GM18498 (cell line): ENCODE results near the gene BRAT1.

Experiments
- ATAC-seq: cut with Tn5 transposase; IDR thresholded peaks from one replicate; pipeline ENCODE4 v1.9.1; 2021; ENCODE audit warnings: mild to moderate bottlenecking, moderate library complexity; ENCODE audit not compliant: unreplicated experiment

The BRAT1 gene

DNA sequence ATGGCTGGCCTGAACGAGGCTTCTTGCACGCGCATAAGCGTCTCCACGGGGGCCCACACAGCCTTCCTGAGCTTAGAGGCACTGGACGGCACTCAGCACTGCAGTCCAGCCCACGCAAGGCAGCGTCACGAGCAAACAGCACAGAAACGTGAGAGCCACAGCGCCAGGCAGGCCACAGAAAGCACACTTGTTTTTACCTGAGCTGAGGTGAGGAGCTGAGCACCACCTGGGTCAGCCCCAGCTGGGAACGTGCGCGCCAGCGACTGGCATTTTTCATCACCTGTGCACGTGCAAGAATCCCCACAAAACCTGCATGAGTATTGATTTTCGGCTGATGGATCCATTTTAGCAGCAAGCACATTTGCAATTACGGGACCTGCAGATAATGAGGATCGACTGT is 30.1 kb upstream of the BRAT1 start:
- no peak for ATAC-seq

- ATAC-seq, result no peak
These were observed 28.7 kb upstream of the BRAT1 start for GRCh38 chr7:2583798-2584580.

DNA sequence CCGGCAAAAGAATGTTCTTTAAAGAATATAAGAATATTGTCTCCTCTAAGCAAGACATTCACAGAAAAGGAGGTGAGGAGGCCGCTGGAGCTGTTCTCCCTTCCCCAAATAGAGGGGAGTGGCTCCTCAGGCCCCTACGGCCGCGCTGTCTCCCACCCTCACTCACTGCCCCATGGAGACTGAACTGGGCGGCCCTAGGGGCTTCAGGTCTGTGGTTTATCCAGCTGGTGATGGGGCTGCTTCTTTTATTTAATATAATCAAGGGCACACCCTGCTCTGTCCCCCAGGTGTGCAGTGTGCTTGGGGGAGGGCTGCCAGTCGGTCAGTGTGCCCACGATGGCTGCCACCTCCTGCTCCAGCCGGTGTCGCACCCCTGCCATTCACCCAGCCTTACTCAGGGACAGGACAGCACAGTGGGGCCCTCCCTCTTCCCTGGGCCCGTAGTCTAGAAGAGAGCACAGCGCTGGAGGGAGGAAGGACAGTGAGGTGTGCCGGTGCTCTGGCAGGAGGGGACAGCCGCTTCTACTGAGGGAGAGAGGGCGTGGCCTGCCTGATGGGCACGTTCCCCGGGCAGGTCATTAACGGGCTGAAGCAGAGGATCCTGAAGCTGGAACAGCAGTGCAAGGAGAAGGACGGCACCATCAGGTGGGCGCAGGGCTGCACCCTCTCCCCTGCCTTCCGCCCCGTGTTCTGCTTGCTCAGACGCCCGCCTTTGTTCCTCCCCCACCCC is 26.8 kb upstream of the BRAT1 start:
- no peak for ATAC-seq

DNA sequence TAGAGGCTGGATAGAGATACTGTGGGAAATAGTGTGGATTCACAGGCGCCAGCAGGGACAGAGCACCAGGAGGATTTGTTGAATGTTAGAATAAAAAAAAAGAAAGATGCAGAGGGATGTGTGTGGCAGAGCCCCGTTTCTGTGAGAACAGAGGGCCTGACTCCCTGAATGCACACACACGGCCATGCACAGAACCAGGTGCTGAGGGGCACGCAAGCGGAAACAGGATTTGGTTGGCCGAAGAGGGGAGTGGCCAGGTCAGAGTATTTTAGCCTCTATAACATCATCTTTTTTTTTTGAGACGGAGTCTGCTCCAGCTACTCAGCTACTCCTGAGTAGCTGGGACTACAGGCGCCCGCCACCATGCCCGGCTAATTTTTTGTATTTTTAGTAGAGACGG is 25.3 kb upstream of the BRAT1 start:
- no peak for ATAC-seq

DNA sequence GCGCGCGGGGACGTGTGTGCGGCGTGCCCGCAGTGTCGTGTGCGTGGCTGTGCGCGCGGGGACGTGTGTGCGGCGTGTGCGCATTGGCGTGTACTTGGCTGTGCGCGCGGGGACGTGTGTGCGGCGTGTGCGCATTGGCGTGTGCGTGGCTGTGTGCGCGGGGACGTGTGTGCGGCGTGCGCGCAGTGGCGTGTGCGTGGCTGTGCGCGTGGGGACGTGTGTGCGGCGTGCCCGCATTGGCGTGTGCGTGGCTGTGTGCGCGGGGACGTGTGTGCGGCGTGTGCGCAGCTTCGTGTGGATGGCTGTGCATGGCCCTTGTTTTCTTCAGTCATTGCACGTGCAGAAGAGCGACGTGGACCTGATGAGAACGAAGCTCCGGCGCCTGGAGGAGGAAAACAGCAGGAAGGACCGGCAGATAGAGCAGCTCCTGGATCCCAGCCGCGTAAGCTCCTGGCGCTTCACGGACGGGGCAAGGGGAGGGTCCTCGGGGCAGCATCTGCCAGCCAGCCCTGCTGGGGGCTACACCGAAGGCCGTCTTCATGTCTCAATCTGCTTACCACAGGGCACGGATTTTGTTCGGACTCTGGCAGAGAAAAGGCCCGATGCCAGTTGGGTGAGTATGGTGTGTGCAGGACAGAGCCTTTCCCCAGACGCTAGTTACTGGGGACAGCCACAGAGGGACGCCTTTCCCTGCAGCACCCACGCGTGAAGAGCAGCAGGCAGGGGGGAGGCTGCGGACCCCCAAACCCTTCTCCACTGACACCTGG is 22.8 kb upstream of the BRAT1 start:
- no peak for ATAC-seq

GRCh38 chr7:2576742-2577491 is 21.6 kb upstream of the BRAT1 start:
- ATAC-seq, result no peak

- no peak for ATAC-seq
These were observed 20.5 kb upstream of the BRAT1 start for GRCh38 chr7:2575733-2576340.

DNA sequence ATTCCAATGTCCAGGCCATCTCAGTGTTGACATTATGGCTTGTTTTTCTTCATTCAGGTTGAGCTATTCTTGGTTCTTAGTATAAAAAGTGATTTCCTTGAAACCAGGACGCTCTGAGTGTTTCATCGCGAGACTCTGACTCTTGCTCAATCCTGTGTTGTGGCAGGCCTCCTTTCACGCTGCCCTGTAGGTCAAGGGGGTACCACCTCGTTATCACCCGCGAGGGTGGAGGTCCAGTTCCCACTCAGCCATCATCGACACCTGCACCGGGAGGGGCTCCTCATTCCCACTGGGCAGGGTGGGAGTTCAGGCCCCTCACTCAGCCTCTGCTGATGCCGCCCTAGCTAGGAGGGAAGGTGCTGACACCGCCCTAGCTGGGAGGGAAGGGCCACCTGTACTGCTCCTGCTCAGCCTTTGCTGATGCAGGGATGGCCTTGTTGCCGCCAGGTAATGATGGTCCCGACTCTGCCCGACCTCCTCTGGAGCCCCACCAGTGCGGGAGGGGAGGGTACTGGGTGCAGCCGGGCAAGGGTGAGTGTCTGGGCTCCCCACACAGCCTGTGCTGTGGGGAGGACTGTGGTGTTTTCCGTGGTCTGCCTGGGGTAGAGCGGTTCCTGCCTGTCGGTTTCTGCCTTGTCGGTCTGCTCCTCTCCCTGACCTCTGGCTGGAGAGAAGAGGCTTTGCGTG is 19.9 kb upstream of the BRAT1 start:
- ATAC-seq, result no peak

DNA sequence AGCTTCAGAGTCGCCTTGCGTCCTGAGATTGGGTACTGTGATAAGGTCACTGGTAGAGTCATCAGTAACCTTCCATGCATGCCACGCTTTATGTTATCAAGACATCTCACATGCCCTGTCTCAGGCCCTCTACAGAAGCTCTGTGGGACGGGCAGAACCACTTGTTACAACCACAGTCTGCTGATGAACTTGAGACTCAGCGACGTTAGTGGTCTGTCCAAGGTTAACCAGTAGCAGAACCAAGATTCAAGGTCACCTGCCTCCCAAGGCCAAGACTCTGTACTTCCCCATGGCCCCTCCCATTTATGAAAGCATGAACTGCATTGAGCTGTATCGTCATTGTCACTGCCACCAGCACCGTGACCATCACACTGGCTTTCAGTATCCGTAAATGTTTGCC is 18.4 kb upstream of the BRAT1 start:
- ATAC-seq, result no peak

DNA sequence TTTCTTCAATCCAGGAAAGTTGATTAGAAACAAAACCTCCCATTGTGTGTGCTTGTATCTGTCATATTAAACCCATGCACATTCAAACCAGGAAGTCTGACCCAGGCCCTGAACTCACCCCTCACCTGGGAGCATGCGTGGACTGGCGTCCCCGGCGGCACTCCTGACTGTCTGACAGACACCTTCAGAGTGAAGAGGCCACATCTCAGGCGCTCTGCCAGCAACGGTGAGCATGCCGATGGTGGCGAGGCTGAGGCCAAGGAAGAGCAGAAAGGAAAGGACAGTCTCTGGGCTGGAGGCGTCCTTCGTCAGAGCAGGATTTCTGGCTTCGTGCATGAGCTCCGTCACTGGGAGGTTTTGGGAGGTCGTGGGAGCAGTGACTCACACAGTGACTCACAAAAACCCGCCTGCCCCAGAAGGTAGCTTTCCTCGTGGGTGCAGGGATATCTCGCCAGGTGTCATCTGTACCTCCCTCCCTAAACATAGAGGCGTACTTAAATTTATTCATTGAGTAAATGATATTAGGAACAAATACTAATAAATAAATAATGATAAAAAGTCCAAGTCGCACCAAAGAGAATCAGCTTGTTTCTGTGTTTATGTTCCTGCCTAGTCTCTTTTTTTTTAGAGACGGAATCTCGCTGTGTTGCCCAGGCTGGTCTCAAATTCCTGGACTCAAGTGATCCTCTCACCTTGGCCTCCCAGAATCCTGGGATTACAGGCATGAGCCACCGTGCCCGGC is 16.9 kb upstream of the BRAT1 start:
- ATAC-seq, result no peak

DNA sequence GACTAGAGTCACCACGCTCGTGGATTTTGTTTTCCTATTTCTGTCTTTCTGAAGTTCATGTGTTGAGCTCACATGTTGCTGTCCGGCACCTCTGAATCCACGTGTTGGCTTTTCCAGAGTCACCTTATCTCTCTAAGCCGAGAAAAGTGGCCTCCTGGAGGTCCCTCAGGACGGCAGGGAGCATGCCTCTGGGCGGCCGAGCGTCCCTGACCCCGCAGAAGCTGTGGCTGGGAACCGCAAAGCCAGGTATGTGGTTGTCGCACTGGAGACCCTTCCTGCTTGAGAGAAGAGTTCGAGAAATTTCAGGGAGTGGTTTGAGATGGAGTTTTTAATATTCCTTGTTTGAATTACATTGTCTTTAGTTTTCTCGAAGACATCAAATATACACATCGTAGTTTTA is 16.1 kb upstream of the BRAT1 start:
- no peak for ATAC-seq

DNA sequence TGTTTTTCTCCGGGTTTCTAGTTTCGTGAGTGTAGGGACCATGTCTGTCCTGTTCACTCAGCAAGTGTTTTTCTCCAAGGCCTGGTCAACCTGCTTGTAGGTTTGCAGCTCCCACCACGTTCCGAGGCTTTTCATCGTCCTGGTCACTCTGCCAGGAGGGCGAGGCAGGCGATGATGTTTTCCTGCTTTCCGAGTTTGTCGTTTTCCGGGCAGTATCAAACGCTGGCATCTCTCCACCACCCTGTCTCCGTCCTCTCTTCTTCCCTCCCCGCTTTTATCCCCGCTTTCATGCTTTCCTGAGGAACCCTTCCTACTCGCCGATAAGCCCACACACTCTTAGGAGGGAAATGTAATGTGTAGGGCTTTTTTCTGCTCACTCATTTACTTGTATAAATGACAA is 14.7 kb upstream of the BRAT1 start:
- no peak for ATAC-seq

- ATAC-seq, result no peak
These were observed 14.1 kb upstream of the BRAT1 start for GRCh38 chr7:2569421-2569820.

DNA sequence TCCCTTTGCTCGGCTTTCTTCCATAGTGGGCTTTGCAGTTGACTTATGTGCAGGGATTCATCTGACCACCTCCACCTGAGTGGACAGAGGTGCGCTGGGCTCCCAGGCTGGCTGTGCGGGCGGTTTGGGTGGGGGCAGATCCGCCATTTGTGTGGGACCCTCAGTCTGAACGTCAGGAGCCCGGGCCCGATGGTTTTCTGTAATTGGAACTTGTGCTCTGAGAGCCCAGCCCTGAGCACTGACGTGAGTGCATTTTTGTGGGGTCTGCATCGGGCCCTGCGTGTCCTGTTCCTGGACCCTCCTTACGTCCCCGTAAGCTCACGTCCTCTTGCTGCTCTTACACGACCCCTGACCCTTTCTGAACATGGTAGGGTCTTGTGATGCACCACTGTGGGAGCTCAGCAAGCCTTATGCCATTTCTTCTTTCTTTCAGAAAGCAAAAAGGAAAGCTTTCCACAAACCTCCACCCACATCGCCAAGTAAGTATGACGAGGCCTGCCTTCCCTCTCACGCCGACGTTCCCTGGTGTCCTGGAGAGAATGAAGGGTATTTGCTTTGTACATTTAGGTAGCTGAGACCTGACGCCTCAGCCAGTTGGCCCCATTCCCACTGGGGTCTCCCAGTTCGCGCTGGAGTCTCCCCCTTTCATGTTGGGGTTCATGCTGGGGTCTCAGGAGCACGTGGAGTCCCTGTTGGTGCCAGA is 13.3 kb upstream of the BRAT1 start:
- ATAC-seq, result no peak

DNA sequence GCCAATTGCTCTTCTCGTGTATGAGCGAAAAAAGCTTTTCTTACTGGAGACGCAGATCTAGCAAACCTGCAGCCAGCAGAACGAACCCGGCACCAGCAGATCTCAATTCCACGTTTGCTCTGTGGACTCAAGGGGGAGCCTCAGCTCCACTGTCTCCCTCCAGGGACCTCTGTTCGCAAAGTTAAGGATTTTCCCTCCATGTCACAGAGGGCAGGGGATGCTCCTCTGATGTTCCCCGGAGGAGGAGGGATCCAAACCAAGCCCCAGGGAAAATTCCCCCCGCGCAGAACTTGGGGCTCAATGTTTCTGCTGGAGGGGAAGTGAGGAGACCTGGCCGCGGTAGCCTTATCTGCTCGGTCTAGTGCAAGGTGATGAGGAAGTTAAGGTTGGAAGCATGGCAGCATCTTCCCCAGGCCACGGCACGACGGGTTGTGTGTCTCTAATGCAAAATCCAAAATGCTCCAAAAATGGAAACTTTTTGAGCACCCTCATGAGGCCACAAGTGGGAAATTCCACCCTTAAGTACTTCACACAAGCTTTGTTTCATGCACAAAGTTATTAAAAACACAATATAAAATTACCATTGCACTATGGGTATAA is 12.5 kb upstream of the BRAT1 start:
- no peak for ATAC-seq

- no peak for ATAC-seq
These were observed 11.8 kb upstream of the BRAT1 start for GRCh38 chr7:2566890-2567678.

GRCh38 chr7:2566348-2566889 is 11.1 kb upstream of the BRAT1 start:
- ATAC-seq, result no peak
